Stimulated activated CD4-positive, alpha-beta T cell treated with anti-CD3 and anti-CD28 coated beads, Interleukin-12 subunit alpha, Interleukin-12 subunit beta, amount 100 ng/mL, for 48 hours (primary cell): Measurements from ENCODE around the gene GALR3.

Experiments
- DNase-seq, 3 donors: peaks; one replicate each; pipeline ENCODE4 v3.0.0-alpha.2; 2020; ENCODE audit warnings: low read depth in 2 of 3, low spot score in 1 of 3

The GALR3 gene

DNA sequence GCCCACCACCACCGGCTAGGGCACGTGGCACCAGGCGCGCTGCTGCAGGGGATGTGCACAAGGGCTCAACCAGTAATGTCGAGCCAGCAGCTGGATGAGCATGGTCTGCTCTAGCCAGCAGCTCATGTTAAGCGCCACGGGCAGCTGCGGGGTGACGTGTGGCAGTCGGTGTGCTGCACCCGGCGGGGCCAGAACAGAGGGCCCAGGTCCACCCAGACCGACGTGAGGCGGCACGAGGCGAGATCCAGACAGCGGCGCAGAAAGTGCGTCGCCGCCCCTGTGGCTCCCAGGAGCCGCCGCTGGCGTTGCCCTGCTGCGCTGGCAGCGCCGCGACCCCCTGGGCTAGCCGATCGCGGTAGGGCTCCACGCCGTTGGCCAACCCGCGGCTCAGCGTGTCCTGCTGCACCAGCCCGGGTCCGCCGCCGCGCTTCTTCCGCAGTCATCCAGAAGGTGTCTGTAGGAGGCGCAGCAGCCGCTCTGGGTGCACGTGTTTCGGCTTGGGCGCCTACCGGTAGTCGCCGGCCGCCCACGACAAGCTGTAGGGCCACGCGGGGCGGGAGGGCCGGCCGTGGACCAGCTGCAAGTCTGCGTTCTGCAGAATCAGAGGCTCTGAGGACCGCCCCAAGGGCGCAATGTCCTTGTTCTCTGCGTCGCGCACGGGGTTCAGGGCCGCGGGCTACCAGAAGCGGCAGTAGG is 4.6 kb upstream of the GALR3 start:
- DNase-seq = peak; percentile 46 to 63 (median 49)

DNA sequence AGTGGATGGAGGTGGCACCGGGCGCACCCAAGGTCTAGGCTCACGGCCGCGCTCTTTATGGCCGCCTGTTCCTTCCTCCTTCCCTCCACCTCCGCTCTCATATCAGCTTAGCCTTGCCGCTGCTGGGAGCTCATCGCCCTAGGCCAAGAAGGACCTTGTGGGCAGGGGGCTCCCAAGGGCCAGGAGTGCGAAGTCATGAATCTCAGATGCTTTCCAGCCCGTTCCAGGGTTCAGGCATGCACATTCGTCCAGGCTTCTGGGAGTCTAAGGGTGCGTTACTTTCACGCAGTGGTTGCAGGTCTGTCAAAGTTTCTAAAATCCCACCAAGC is 4.1 kb upstream of the GALR3 start:
- DNase-seq = no peak

DNA sequence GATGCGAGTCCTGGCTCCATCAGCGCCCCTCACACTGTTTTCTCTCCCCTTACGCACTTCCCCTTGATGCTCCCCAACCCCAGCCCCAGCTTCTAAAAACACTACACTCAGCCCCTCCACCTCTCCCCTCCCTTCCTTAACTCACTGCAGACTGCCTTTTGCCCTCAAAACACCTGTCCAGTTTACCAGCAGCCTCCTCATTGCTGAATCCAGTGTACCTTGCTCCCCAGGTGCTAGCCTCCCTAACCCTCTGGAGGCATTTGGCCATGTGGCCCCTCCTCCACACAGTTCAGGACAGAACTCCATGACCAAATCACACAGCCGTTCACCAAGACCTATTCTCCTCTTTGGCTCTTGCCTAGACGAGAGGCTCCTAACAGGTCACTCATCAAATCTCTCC is 2.8 kb upstream of the GALR3 start:
- DNase-seq = no peak

DNA sequence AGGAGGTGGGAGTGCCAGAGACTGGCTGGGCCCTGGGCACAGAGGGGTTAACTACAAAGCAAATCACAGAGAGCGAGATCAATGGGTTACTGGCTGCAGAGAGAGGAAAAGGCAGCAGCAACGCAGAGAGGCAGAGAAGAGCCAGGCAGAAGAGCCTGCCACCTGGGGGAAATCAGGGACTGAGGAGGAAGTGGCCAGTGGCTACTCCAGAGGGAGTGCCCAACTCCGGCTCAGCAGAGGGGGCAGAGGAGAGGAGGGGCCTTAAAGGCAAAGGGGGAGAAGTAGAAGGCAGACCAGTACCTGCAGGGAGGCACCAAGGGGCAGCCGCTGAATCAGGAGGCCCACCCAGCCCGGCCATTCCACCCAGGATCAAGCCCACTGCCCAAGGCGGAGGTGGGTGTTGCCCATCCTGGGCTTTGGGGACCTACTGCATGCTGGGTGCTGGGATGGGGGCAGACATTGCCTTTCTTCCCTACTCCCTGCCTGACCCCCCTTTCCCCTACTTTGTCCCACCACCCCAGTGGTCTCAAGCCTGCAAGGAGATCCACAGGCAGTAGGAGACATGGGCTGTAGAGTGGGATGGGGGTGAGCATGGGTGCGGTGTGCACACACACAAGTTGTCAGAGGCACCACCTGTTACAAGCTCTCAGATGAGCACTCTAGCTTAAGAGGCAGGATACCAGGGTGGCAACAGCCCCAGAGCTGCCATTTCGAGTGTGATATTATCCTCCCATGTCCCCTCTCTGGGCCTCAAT is 926 bp upstream of the GALR3 start:
- no peak for DNase-seq

DNA sequence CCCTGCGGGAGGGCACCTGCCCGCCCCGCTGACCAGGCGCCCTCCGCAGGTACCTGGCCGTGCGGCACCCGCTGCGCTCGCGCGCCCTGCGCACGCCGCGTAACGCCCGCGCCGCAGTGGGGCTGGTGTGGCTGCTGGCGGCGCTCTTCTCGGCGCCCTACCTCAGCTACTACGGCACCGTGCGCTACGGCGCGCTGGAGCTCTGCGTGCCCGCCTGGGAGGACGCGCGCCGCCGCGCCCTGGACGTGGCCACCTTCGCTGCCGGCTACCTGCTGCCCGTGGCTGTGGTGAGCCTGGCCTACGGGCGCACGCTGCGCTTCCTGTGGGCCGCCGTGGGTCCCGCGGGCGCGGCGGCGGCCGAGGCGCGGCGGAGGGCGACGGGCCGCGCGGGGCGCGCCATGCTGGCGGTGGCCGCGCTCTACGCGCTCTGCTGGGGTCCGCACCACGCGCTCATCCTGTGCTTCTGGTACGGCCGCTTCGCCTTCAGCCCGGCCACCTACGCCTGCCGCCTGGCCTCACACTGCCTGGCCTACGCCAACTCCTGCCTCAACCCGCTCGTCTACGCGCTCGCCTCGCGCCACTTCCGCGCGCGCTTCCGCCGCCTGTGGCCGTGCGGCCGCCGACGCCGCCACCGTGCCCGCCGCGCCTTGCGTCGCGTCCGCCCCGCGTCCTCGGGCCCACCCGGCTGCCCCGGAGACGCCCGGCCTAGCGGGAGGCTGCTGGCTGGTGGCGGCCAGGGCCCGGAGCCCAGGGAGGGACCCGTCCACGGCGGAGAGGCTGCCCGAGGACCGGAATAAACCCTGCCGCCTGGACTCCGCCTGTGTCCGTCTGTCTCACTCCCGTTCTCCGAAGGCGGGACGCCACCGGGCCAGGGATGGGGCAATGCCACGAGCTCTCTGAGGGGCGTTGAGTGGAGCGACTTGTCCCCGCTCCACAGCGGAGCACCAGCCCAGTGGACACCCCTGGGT is 1.8 kb downstream of the GALR3 start:
- DNase-seq = no peak

DNA sequence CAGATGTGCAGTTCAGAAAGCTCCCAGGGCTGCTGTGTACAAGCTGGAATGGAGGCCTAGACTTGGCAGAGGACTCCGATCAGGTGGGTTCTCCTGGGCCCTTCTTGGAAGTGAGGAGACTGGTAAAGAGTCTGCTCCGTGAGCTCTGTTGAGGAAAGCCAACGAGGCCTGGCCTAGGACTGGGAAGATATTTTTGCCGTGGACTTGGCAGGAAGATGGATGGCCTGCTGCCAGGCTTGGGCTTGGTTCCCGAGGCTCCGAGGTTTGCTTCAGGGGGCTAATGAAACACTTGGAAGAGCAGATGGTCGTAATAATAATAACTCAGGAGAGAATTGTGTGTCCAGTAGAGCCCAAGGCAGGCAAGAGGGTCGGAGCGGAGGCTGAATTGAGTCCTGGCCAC is 3.9 kb downstream of the GALR3 start:
- DNase-seq = no peak

DNA sequence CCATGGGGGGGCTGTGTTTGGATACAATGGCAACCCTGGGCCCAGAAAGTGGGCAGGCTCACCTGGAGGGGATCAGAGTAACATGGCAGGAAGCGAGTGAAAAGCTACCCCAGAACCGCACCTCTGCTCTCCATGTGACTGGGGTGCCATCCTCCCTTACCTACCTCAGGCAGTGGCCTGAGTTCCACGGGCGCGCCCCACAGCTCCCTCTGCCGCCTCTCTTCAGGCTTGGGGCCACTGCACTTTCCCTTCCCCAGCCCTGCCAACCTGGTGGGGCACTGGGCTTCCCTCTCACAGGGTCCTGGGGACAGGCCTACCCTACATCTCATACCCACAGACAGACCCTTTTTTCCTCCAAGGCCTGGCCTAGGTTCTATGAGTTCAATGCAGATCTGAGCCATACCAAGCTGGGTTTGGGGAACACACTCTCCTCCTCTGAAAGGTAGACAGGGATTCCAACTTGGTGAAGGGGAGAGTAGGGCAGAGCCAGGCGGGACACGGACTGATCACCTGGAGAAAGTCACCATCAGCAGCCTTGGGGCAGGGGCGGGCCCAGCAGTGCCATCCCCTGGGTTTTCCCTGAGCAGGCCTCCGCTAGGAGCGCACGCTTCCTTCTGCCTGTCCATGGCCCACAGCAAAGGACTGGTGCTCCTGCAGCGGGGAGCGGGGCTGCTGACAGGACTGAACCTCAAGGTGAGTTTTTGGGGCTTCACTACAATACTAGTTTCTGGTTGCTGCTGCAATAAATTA is 7.1 kb downstream of the GALR3 start:
- no peak for DNase-seq

DNA sequence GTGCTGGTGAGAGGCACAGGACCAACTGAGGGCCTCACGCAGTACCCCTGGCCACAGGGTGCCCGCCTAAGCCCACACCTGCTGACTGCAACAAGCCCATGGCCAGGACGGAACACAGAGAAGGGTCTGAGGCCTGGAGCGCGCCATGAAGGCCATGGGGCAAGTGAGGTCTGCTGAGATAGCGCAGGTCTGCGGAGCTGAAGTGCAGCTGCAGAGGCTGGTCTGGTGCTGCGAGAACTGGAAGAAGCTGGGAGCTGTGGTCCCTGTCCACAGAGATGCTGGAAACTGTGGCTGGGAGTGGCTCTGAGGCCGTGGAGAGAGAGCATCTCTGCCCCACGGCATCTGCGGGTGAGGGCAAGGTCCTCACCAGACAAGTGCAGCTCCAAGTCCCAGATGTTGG is 8.3 kb downstream of the GALR3 start:
- DNase-seq = no peak

DNA sequence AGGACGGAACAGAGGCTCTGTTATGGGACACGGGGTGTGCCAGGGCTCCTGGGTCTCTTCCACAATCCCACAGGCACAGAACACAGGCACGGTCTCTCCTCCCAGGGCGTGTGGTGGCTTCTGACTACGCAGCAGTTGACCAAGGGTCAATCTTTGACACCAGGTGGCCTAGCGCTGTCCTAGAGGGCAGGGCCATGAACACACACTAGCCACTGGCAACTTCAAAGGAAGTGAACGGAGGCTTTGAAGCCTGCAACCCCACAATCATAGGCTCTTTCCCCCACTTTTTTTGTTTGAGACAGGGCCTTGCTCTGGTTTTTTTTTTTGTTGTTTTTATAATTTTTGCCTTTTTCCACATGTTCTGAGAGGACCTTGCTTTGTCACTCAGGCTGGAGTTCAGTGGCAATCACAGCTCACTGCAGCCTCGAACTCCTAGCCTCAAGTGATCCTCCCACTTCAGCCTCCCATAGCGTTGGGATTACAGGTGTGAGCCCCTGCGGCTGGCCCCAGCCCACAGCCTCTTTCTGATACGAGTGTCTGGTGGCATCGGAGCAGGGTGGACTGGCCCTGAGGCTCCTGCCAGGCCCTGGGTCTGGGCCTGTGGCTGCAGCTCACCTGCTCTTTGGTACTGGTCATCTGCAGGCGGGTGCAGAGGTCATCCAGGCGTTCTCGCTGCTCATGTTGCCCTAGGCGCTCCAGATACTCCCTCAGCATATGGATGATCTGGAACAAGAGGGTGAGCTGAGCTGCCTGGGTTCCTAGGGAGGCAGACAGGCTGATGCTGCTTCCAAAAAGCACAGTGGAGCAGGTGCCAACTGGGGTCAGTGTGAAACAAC is 9.1 kb downstream of the GALR3 start:
- no peak for DNase-seq

DNA sequence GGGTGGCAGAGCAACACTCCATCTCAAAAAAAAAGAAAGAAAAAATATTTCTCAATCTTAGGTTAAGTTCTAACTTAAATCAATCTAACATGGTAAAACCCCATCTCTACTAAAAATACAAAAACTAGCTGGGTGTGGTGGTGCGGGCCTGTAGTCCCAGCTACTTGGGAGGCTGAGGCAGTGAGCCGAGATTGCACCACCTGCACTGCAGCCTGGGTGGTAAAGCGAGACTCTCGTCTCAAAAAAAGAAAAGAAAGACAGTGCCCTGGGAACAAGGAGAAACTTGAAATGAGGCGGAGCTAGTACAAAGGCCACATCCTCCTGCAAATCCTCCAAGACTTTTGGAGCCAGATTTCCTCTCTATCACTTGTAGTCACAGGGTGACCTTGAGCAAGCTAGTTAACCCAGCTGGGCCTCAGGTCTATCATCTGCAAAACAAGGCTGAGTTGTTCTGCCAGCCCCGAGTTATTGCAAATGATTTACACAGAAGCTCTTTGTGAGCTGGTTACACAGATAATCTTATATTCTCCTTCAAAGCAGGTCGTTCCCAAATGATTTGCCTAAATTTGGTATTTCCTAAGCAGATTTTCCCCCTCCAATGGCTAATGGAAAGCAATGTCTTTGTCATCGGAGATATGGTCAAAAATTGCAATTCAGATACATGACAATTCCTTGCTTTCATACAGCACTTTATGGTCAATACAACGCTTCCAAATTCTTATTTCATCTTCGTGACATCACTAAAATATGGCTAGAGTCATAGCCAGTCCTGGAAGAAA is 19.0 kb downstream of the GALR3 start:
- DNase-seq = no peak

DNA sequence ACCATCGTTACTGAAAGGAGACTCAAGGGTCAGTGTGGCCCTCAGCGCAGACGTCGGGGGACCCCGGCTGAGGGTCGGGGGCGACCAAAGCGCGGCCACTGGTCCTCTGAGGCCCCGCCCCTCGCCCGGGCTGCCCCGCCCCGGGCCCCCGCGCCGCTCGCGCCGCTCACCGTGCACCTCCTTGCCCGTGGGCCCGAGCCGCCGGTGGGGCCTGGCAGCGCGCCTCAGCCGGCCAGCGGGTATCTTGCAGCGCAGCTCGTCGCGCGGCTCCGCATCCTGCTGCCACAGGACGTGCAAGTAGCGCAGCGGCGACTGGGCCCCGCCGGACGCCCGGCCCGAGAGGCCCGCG is 20.5 kb downstream of the GALR3 start:
- DNase-seq = no peak

DNA sequence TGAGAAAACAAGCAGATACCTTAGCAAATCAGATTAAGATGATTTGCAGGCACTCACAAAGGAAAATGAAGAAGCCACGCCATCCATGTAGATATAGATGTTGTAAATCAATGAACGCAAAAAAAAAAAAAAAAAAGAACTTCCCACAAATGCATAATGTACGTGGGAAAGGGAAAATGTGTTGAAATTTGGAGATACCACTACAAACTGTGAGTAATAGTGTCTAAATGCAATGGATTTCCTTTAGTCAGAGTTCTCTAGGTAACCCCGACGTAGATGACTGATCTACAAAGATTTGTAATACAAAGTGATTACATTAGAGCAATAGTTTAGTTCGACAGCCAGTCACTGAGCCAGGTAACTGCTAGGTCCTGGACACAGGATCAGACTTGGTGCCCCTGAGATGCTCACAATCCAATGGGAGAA is 21.7 kb downstream of the GALR3 start:
- no peak for DNase-seq

DNA sequence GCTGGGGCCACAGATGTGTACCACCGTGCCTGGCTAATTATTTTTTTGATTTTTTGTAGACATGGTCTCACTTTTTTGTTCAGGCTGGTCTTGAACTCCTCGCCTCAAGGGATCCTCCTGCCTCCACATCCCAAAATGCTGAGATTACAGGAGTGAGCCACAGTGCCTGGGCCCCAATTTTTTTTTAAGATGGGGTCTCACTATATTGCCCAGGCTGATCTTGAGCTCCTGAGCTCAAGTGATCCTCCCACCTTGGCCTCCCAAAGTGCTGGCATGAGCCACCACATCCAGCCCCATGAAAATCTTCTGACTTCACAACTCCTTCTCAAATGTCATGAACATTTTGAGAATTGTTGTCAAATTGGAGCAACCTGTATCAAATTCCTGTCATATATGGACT is 23.3 kb downstream of the GALR3 start:
- DNase-seq = no peak

DNA sequence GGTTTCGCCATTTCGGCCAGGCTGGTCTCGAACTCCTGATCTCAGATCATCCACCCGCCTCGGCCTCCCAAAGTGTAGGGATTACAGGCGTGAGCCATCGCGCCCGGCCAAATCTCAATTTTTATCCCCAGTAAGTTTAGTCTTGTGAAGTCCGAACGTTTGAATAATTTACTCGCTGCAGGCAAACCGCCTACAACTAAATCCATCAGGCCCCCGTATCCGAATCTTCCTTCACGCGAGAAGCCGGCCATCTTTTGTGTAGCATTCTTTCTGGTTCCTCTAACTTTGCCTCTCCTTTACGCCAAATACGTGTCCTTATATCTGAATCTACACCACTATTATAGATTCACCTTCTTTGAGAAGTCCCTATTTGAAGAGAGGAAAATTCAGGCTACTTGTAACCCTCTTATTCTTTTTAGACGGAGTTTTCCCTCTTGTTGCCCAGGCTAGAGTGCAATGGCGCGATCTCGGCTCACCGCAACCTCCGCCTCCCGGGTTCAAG is 25.5 kb downstream of the GALR3 start:
- DNase-seq = peak in 1 of 3 donors; percentile 19

DNA sequence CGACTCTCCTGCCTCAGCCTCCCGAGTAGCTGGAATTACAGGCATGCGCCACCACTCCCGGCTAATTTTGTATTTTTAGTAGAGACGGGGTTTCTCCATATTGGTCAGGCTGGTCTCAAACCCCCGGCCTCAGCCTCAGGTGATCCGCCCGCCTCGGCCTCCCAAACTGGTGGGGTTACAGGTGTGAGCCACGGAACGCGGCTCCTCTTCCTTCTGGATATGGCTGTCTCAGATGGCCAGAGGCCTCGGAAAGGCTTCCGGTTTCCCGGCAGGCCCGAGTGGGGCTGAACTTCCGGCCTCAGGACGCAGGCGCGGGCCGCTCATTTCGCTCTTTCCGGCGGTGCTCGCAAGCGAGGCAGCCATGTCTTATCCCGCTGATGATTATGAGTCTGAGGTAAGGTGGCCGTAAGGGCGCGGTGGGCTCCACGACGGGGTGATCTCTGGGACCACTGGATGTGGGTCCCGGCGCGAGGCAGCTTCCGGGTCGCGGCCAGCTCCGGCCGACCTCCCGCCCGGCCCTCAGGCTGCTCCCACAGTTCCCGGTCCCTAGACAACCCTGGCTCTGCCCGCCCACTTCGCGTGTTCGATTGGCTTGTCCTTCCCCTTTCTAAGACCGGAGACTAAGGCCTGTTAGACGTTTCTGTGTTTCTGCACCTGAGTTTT is 26.0 kb downstream of the GALR3 start, which contains the start of gene EIF3L:
EIF3L (plus strand) TSS at position 331 of the 663 bp plus-strand sequence; CDS start at position 362, 31 bp downstream.
- DNase-seq = peak; percentile 82 to 89 (median 84)

DNA sequence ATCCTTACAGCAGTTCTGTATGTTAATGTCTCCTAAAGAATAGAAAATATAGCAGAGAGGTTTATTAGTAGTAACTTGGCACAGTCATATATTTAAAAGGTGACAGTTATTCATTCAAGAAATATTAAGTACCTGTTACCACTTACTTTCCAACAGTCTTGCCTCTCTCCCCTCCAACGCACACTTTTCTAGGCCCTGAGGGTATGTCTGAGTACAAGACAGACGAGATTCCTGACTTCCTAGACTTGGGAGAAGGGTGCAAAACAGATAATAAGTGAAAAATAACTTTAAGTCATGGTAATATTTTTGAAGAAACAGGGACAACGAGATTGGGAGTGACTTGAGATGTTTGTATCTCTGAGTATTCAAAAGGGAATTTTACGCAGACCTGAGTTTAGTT is 27.6 kb downstream of the GALR3 start:
- DNase-seq = no peak

DNA sequence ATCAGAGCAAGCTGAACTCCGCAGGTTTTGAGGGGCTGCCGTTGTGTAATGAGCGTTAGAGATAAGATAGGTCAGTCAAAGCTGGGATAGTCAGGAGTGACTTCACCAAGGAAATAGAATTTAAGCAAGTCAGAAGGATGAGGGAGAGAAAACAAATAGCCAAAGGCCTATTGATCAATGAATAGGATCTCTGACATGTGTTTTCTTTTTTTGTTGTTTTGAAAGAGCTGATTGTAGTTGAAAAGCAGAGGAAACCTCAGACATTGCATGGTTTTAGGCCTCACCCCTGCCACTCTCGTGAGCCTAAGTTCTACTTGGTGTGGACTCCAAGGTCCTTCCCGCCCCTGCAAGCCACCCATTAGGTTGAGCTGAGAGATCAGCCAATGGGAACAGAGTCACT is 29.2 kb downstream of the GALR3 start:
- no peak for DNase-seq

DNA sequence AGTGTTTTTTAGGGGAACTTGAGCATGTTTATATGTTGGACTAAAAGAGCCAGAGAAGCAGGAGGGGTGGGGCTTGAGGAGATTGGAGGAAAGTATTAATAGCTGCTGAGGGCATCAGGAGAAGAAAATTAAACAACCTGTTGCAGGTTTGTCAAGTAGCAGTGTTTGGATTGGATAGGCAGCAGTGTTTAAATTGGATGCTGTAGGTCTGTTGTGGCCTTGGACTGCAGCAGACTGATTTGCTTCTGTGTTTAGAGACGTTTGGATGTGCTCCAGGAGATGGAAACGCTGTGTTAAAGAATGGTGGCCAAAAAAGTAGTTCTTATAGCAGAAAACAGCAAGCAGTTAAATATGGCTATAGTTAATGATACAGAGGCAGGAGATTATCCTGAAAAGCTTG is 31.8 kb downstream of the GALR3 start:
- no peak for DNase-seq

DNA sequence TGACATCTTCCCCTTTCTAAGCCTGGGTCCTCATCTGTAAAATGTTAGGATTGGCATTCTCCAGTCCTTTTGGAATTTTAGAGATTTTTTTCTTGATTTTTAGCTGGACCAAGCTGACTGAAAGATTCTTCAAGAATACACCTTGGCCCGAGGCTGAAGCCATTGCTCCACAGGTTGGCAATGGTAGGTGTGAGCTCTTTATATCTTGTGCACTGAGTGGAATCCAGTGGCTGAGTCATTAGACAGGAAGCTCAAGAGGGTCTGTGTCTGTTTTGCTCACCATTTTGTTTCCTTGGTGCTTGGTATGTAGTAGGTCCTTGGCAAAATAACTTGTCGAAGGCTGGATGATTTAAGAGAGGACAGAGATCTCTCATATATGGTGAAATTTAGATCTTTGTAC is 32.3 kb downstream of the GALR3 start:
- DNase-seq = no peak
